Breast epithelium (tissue), 4 donors: ENCODE results near the gene GEMIN8. TPM values are rescaled to one million over a fixed set of nuclear protein-coding genes. Genes with fewer than 3 reads are reported as not detected.

Experiments used
- DNase-seq, 2 donors: peaks; one replicate each; pipeline ENCODE4 v3.0.0-alpha.2; 2019; ENCODE audit warnings: low spot score in 2 of 2
- H3K27ac ChIP-seq, 2 donors: fragments of 200-600 bp; sonication (generic) in 1 of 2; one replicate each; pipeline ENCODE4 v1.5.1; 2016 to 2019; ENCODE audit warnings: mild to moderate bottlenecking in 1 of 2
- H3K27me3 ChIP-seq, 2 donors: fragments of 200-600 bp; sonication (generic) in 1 of 2; one replicate each; pipeline versions ENCODE4 v1.5.1 to v1.6.0; 2017 to 2019; ENCODE audit warnings: control low read depth in 1 of 2, mild to moderate bottlenecking in 1 of 2
- H3K36me3 ChIP-seq: fragments of 200-600 bp; one replicate; pipeline ENCODE4 v1.5.1; 2019
- H3K4me1 ChIP-seq, 2 donors: fragments of 200-600 bp; sonication (generic); one replicate each; pipeline ENCODE4 v1.5.1; 2016 to 2019; ENCODE audit warnings: control low read depth in 1 of 2
- H3K4me3 ChIP-seq, 3 donors: fragments of 200-600 bp; sonication (generic); 1 replicate in 2 of 3; 2 replicates in 1 of 3; pipeline ENCODE4 v1.5.1; 2016 to 2019; ENCODE audit warnings: mild to moderate bottlenecking in 3 of 3, moderate library complexity in 2 of 3
- H3K9me3 ChIP-seq, 2 donors: fragments of 200-600 bp; sonication (generic) in 1 of 2; one replicate each; pipeline ENCODE4 v1.5.1; 2016 to 2019; ENCODE audit warnings: control low read depth in 1 of 2
- CTCF ChIP-seq, 3 donors: fragments of 450-650 bp; IDR thresholded peaks; one replicate each; pipeline ENCODE4 v1.5.1; 2016 to 2017; ENCODE audit warnings: antibody characterized with exemption in 3 of 3, mild to moderate bottlenecking in 3 of 3, moderate library complexity in 3 of 3
- POLR2A ChIP-seq: fragments of 450-650 bp; IDR thresholded peaks from one replicate; pipeline ENCODE4 v1.6.1; 2016; ENCODE audit warnings: antibody characterized with exemption, mild to moderate bottlenecking, moderate library complexity
- POLR2AphosphoS5 ChIP-seq, 3 donors: sonication (generic); formaldehyde crosslinking; IDR thresholded peaks; one replicate each; pipeline ENCODE4 v1.6.1; 2017; ENCODE audit warnings: antibody characterized with exemption in 3 of 3
- intact Hi-C: fragments of 100-400 bp; cut with DNase I; formaldehyde crosslinking; loops from one replicate; pipeline ENCODE4 v1.15.1; 2023; ENCODE audit warnings: low total_unique reads
- total RNA-seq, 3 donors: library from RNA; depleted of rRNA; stranded (reverse); fragments of >200 nt; gene quantifications; one replicate each; pipeline ENCODE4 v1.1.0, GENCODE V29; 2016

Gene GEMIN8
- total RNA-seq, 3 donors from 2014 or later = 23.8 to 38.6 (median 26.9) TPM

- Histone ChIP-seq H3K9me3 (no peaks in the 10 kb centered on the region), H3K36me3 (no peaks in the 10 kb centered on the region), H3K4me1 (no peaks in the 10 kb centered on the region), H3K27ac (peak overlapping the region; percentile 85 to 87), H3K4me3 (peak overlapping the region; percentile 53 to 87 (median 77)), H3K27me3 (peaks cover 0 to 7% of the 10 kb centered on the region in 2 donors)
- no peak for TF ChIP-seq CTCF (IDR thresholded peaks at IDR 0.05)
- no peak for TF ChIP-seq POLR2AphosphoS5 (IDR thresholded peaks at IDR 0.05)
- no peak for TF ChIP-seq POLR2A
- intact Hi-C loops = no loop called here
- no peak for DNase-seq
These were observed 660 bp downstream of the GEMIN8 start for GRCh38 chrX:14029039-14029424.

GRCh38 chrX:14028473-14028872, 1.2 kb downstream of the GEMIN8 start:
- Histone ChIP-seq H3K4me3 (peak overlapping the region in 2 of 3 donors; percentile 77 to 87), H3K4me1 (no peaks in the 10 kb centered on the region), H3K27ac (peak overlapping the region; percentile 85 to 87), H3K36me3 (no peaks in the 10 kb centered on the region), H3K9me3 (no peaks in the 10 kb centered on the region), H3K27me3 (peaks cover 0 to 1% of the 10 kb centered on the region in 2 donors)
- no peak for DNase-seq
- TF ChIP-seq POLR2AphosphoS5 (IDR thresholded peaks at IDR 0.05) (no peak), CTCF (IDR thresholded peaks at IDR 0.05) (no peak), POLR2A (no peak)
- intact Hi-C loops = no loop called here

GRCh38 chrX:14027511-14028019, 2.1 kb downstream of the GEMIN8 start:
- Histone ChIP-seq H3K27me3 (no peaks in the 10 kb centered on the region), H3K9me3 (no peaks in the 10 kb centered on the region), H3K27ac (peak overlapping the region; percentile 23 to 85), H3K36me3 (no peaks in the 10 kb centered on the region), H3K4me3 (no peak overlapping the region), H3K4me1 (no peaks in the 10 kb centered on the region)
- no peak for DNase-seq
- intact Hi-C loops = no loop called here
- TF ChIP-seq CTCF (IDR thresholded peaks at IDR 0.05) = no peak
- no peak for TF ChIP-seq POLR2A
- TF ChIP-seq POLR2AphosphoS5 (IDR thresholded peaks at IDR 0.05) = no peak

GRCh38 chrX:14027036-14027435, 2.7 kb downstream of the GEMIN8 start:
- DNase-seq = peak in 1 of 2 donors; percentile 68
- Histone ChIP-seq H3K27ac (peak overlapping the region; percentile 23 to 65), H3K4me1 (no peaks in the 10 kb centered on the region), H3K4me3 (no peak overlapping the region), H3K36me3 (no peaks in the 10 kb centered on the region), H3K9me3 (peaks cover 0 to 4% of the 10 kb centered on the region in 2 donors), H3K27me3 (no peaks in the 10 kb centered on the region)
- TF ChIP-seq CTCF (IDR thresholded peaks at IDR 0.05) (no peak), POLR2AphosphoS5 (IDR thresholded peaks at IDR 0.05) (no peak), POLR2A (no peak)
- intact Hi-C loops = no loop called here

- Histone ChIP-seq H3K36me3 (no peaks in the 10 kb centered on the region), H3K4me3 (no peak overlapping the region), H3K4me1 (no peaks in the 10 kb centered on the region), H3K9me3 (peaks cover 0 to 6% of the 10 kb centered on the region in 2 donors), H3K27me3 (no peaks in the 10 kb centered on the region), H3K27ac (peak overlapping the region in 1 of 2 donors; percentile 65)
- intact Hi-C loops = no loop called here
- DNase-seq = no peak
- TF ChIP-seq POLR2A (no peak), POLR2AphosphoS5 (IDR thresholded peaks at IDR 0.05) (no peak), CTCF (IDR thresholded peaks at IDR 0.05) (no peak)
These were observed 3.6 kb downstream of the GEMIN8 start for GRCh38 chrX:14026121-14026520.
